H7 (cell line): ENCODE measurements around the gene GNPDA2. TPM values are rescaled to one million over a fixed set of nuclear protein-coding genes. Genes with fewer than 3 reads are reported as not detected.

Source experiments
- DNase-seq: peaks from one replicate; pipeline ENCODE4 v3.0.0; 2012
- H3K27me3 ChIP-seq: 2 replicates; pipeline ENCODE4 v1.6.0; 2011; ENCODE audit warnings: mild to moderate bottlenecking, low read length; ENCODE audit not compliant: control insufficient read depth, insufficient read depth
- H3K36me3 ChIP-seq: replicated peaks from 2 replicates; pipeline ENCODE4 v1.5.1; 2011; ENCODE audit warnings: low read length; ENCODE audit not compliant: control insufficient read depth, insufficient read depth
- H3K4me3 ChIP-seq: 2 replicates; pipeline ENCODE4 v1.5.1; 2011; ENCODE audit warnings: low read depth, mild to moderate bottlenecking, control low read depth, low read length, moderate library complexity; ENCODE audit not compliant: insufficient read depth
- total RNA-seq: library from RNA; depleted of rRNA; stranded (reverse); fragments of >200 nt; shearing (Covaris generic); gene quantifications from 2 replicates; pipeline ENCODE4 v1.2.3, GENCODE V29; 2014

GNPDA2 gene
- total RNA-seq, 1 experiment from 2014 or later, result 6.4 TPM

DNA sequence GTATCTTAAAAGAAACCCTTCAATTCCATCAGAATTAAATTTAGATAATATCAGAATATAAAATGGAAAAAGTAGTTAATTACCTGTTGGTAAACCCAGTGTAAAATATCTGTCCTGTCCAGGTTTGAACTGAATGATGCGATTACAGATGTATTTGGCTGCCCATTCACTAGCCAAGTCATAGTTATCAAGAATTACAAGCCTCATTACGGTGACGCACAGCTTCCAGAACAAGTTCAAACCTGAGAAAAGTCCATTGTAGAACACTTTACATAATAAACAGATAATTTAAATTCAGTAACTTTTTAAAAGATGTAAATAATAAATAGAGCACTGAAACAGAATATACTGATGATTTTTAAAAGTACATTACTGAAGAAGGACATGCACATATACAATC, 4.4 kb downstream of the GNPDA2 start:
- peaks cover 2% of the 10 kb centered on the region; the same call in 1 of the 2 replicates for H3K27me3 ChIP-seq
- no peak overlapping the region for H3K4me3 ChIP-seq
- H3K36me3 ChIP-seq, result no peaks in the 10 kb centered on the region
- DNase-seq, result no peak

DNA sequence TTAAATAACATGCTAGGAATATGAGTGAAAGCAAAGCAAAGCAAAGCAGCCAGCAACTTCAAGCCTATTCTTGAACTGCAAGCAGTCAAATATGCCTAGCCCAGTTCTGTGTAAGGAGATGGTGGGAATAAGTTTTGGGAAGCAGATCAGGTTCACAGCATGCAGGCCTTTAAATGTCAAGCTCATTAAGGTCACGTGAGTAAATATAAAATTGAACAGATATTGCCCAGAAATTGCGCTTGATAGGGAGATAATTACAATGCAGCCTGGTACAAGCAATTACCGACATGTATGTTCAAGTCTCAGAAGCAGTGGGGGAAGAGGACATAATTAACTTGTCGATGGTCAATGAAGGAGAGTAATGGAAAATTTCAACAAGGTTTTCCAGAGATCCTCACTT, 6.0 kb downstream of the GNPDA2 start:
- no peak for DNase-seq
- Histone ChIP-seq H3K36me3 (no peaks in the 10 kb centered on the region), H3K4me3 (no peak overlapping the region), H3K27me3 (no peaks in the 10 kb centered on the region)

DNA sequence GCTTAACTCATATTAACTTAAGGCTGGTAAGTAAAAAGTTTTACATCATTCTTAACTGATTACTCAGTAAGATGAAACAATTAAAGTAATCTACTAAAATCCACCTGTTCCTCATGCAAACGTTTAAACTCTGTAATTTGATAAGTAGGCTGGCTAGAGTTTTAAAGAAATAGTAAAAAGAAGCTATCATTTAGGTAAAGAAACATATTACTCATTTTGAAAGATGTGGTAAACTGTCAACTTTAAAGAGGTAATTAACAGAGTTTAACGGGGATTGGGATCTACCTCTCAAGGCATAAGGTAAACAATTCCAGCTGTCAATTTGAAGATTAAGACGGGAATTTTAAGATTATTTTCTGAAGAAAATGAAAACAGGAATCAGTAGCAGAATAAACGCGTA, 9.8 kb downstream of the GNPDA2 start:
- Histone ChIP-seq H3K36me3 (no peaks in the 10 kb centered on the region), H3K27me3 (no peaks in the 10 kb centered on the region), H3K4me3 (no peak overlapping the region)
- DNase-seq, result no peak

DNA sequence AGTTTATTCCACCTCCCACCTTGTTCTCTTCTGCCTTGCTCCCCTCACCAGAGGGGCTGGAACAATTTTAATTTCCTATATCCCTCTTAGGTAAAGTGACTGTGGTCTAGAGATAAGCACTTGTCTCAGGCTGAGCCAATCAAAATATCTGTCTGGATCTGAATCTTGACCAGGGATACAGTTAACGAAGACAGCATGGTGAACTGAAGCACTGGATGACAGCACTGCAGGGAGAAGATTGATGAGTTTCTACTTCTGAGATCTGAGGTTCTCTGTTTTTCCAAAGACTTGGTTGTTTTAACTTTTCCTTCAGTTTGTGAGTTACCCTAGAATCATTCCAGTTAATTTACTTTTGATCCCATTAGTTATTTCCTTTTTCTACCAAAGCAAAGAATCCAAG, 13.2 kb downstream of the GNPDA2 start:
- Histone ChIP-seq H3K36me3 (no peaks in the 10 kb centered on the region), H3K27me3 (no peaks in the 10 kb centered on the region), H3K4me3 (no peak overlapping the region)
- no peak for DNase-seq

DNA sequence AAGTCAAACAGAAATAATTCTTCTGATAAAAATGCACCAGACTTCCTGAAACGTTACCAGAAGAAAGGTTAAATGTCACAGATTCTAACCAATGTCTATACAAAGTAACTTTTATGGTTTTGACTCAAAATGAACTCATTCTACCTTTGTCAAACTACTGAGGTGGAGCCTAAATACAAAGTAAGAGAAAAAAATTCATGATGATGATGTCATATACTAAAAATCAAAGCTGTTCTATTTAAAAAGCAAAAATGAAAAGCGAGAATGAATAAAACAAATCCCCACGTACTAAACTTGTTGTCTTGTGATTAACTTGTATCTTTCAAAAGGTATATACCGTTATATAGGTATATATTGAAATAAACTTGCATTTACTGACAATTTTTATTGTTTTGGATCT, 21.7 kb downstream of the GNPDA2 start:
- no peaks in the 10 kb centered on the region for H3K27me3 ChIP-seq
- no peak overlapping the region for H3K4me3 ChIP-seq
- H3K36me3 ChIP-seq, result peaks cover 4% of the 10 kb centered on the region
- DNase-seq, result no peak

DNA sequence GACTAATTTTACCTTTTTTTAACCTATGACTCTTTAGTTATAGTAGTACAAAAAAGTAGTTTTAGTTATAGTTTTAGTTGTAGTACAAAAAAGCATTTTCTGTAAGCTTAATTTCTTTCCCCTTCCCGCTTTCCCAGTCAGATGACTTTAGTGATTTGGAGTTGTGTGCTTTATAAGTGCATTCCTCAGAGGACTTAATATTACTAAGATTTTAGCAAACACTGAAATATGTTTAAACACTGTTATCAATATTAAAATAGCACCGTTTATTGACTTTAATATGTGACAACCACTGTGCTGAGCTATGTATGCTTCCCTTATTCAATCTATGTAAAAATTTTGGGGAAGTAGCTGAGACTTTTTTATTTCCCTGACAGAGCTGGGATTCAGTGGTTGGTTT, 25.3 kb downstream of the GNPDA2 start:
- Histone ChIP-seq H3K4me3 (no peak overlapping the region), H3K27me3 (no peaks in the 10 kb centered on the region), H3K36me3 (peaks cover 12% of the 10 kb centered on the region)
- DNase-seq, result no peak

DNA sequence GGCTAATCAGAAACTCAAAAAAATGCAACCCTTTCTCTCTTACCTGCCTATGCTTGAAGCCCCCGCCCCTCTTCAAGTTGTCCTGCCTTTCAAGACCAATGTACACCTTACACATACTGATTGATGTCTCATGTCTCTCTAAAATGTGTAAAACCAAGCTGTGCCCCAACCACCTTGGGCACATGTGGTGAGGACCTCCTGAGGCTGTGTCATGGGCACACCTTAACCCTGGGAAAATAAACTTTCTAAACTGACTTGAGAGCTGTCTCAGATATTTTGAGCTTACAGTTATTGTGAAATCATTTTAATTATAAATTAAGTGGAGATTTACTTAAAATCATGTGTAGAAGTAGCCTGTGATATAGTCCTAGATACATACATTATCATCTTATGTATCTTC, 25.9 kb downstream of the GNPDA2 start:
- Histone ChIP-seq H3K36me3 (peaks cover 12% of the 10 kb centered on the region), H3K27me3 (no peaks in the 10 kb centered on the region), H3K4me3 (no peak overlapping the region)
- no peak for DNase-seq

DNA sequence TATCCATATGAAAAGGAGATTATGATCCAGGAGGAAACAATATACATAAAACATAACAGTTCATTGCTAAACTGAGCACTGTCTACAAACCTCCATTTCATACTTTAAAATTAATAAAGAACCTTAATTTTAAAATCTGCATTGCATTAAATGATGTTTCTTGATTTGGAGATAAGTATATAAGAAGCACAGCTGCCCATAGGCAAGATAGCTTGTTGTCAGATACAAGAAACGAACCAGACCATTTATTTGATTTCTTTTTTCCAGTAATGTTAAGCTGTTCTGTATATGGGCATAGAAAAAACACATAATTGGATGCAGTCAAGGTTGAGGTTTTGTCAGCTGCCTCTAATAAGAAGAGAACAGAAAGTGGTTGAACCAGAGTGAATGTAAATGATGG, 41.7 kb downstream of the GNPDA2 start:
- H3K4me3 ChIP-seq, result no peak overlapping the region
- DNase-seq, result no peak
- peaks cover 9% of the 10 kb centered on the region for H3K36me3 ChIP-seq
- no peaks in the 10 kb centered on the region for H3K27me3 ChIP-seq

DNA sequence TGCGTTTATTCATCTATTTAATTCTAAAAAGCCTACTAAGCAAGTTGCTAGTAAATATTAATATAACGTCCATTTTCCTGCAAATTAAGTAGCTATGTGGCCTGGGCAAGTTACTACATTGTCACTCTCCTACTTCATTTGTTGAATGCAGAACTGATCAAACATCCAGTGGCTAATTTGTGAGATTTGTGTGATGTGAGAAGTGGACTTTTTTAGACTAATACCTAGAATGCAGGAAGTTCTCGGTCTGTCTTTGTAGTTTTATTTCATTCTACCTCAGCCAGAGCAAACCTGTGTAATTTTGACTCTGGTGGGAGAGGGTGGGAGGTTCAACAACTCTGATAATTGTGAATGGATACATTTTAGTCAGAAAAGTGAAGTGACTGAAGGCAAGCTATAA, 47.3 kb downstream of the GNPDA2 start:
- Histone ChIP-seq H3K36me3 (0 out of 2 replicates have a peak, but pooled peaks cover 1% of the 10 kb centered on the region), H3K27me3 (no peaks in the 10 kb centered on the region), H3K4me3 (peak overlapping the region; percentile 78)
- no peak for DNase-seq

DNA sequence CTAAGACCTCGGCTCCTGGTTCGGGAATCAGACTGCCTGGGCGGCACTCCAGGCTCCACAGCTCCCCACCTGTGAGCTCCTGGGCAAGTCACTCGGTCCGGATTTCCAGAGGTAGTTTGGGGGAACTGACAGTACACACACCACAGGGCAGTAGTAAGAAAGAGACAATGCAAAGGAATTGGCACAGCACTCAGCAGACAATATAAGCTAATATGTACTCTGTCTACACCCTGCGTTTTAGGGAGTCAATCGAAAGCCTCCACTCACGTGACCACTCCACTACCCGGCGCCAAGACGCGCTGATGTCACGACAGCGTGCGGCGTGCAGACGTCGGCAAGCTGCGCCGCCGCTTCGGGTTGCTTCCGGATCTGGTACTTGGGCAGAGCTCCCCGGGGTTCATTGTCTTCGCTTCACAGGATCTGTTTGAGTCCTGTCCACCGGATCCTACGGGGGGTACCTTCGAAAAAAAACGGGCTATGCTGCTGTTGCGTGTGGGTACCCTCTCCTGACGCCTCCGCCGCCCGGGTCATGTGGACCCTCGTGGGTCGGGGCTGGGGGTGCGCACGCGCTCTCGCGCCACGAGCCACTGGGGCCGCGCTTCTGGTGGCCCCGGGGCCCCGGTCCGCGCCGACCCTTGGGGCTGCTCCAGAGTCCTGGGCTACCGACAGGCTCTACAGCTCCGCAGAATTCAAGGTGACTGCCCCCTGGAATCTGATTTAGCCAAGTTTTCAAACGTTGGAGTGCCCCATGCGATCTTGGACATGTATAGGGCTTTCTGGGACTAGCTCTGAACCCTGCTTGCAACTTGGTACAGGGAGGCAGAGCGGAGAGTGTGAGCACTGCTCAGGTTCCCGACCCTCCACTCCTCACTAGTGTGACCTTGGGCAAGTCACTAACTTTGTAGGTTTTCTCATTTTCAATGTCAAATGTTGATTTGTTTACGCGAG, 48.0 kb downstream of the GNPDA2 start, which contains the start of gene GUF1:
Gene GUF1, plus strand, starts transcription at position 327 of the 948 bp plus-strand sequence. Its CDS starts 203 bp downstream, at position 530.
- peak; percentile 79 for DNase-seq
- Histone ChIP-seq H3K4me3 (peak within 1 kb of the TSS; percentile 78), H3K27me3 (no peaks in the 10 kb centered on the region), H3K36me3 (0 out of 2 replicates have a peak, but pooled peaks cover 1% of the 10 kb centered on the region)

DNA sequence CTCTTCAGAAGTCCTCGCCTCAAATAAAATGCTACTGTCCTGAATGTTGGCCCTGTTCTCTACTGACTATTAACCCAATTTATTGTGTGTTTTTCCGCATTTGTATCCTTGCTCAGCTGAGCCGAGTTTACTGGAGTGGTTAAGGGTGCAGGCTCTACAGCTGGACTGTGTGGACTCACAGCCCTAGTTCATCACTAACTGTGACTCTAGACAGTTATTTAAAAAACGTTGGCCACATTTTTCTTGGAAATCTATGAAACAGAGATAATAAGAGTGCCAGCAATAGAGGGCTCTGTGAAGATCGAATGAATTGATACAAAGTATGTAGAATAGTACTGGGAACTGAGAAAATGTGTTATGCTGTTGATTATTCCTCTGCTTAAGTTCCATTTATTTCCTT, 51.0 kb downstream of the GNPDA2 start:
- Histone ChIP-seq H3K36me3 (no peaks in the 10 kb centered on the region), H3K4me3 (no peak overlapping the region), H3K27me3 (no peaks in the 10 kb centered on the region)
- DNase-seq, result no peak

DNA sequence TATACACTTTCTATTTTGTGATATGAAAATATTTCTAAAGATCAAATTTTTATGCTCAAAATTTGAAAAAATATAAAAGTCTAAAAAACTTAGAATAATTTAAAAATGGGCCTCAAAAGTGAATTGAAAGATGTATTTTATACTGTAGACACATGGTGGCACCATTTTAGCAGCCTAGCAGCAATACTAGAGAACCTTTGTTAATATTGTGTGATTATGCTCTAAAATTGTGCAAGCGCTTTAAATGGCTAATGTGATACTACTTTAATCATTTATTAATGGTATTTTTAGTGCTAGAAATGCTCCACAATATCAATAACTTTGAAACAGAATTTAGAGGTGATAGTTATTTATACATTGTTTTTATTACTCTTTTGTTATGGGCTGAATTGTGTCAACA, 51.9 kb downstream of the GNPDA2 start:
- no peak for DNase-seq
- Histone ChIP-seq H3K4me3 (no peak overlapping the region), H3K36me3 (no peaks in the 10 kb centered on the region), H3K27me3 (no peaks in the 10 kb centered on the region)

DNA sequence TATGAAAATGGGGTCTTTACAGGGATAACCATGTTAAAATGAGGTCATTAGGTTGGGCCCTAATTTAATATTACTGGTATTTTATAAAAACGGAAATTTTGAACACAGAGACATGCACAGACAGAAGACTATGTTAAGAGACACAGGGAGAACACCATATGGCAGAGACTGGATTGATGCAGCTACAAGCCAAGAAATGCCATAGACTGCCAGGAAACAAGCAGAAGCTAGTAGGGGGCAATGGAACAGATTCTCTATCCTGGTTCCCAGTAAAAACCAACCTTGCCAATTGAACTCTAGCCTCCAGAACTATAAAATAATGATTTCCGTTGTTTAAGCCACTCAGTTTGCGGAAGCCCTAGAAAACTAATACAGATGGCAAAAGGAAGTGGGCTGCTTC, 54.7 kb downstream of the GNPDA2 start:
- no peak for DNase-seq
- Histone ChIP-seq H3K4me3 (no peak overlapping the region), H3K36me3 (no peaks in the 10 kb centered on the region), H3K27me3 (no peaks in the 10 kb centered on the region)

DNA sequence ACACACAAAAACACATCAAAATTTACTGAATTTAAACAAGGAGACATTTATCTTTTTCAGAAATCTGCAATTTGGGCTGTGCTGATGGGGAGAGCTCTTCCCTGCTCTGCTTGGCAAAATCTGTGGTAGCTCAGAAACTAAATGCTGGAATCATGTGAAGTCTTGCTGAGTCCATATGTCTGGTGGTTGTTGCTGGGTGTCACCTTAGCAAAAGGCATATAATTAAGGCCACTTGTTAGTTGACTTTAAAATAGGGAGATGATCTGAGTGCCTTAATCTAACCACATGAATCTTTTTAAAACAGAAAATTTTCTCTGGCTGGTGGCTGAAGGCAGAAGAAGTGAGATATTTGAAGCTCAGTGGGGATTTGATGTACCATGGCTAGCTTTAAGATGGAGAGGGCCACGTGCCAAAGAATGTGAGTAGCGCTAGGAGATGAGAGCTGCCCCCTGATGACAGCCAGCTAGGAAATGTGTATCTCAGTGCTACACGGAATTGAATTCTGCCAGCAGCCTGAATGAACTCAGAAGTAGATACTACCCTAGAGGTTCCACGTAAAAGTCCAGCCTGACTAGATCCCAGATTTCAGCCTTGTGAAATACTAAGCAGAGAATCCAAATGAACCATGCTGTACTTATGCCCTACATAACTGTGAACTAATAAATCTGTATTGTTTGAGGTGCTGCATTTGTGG, 55.7 kb downstream of the GNPDA2 start:
- Histone ChIP-seq H3K4me3 (no peak overlapping the region), H3K27me3 (no peaks in the 10 kb centered on the region), H3K36me3 (no peaks in the 10 kb centered on the region)
- DNase-seq, result no peak

DNA sequence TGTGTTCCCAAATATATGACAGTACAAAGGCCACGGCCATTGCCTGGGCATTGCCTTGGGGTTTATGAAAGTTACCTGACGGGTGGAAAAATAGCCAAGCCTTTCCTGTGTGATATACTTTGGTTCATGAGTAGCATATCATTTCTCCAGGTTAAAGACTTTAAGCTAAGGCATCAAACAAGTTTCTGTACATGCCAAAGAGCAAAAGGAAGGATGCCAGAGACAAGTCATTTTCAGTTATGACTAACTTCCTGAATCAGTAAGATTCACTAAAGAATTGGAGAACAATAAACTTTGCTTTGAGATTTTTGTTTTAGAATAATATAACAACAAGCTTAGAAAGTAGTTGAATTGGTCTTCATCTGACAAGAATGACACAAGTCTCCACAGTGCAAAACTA, 57.8 kb downstream of the GNPDA2 start:
- Histone ChIP-seq H3K4me3 (no peak overlapping the region), H3K36me3 (no peaks in the 10 kb centered on the region), H3K27me3 (no peaks in the 10 kb centered on the region)
- no peak for DNase-seq
